GM23338 (cell line): ENCODE measurements around the gene ATP5PB. TPM values are rescaled to one million over a fixed set of nuclear protein-coding genes. Genes with fewer than 3 reads are reported as not detected.

Experiments
- ATAC-seq: fragments of 200-7000 bp; cut with Tn5 transposase; 3 replicates; pipeline ENCODE4 v1.9.1; 2020
- DNase-seq: peaks from one replicate; pipeline ENCODE4 v3.0.0-alpha.2; 2015; ENCODE audit warnings: low spot score
- H2AFZ ChIP-seq: fragments of 200-600 bp; sonication (generic); 2 replicates; pipeline ENCODE4 v1.8.0; 2016; ENCODE audit warnings: antibody characterized with exemption, mild to moderate bottlenecking, moderate library complexity
- H3F3A ChIP-seq: fragments of 200-600 bp; sonication (generic); replicated peaks from 2 replicates; pipeline ENCODE4 v1.8.0; 2017; ENCODE audit warnings: antibody characterized with exemption, mixed run types, low read depth
- H3K27ac ChIP-seq: fragments of 200-600 bp; sonication (generic); 2 replicates; pipeline ENCODE4 v1.6.1; 2016; ENCODE audit warnings: low read depth
- H3K27me3 ChIP-seq: fragments of 200-600 bp; sonication (generic); 2 replicates; pipeline ENCODE4 v1.8.0; 2016; ENCODE audit warnings: mild to moderate bottlenecking, mixed run types, moderate library complexity; ENCODE audit not compliant: insufficient read depth
- H3K36me3 ChIP-seq: fragments of 200-600 bp; sonication (generic); 2 replicates; pipeline ENCODE4 v1.8.0; 2016; ENCODE audit warnings: mild to moderate bottlenecking; ENCODE audit not compliant: insufficient read depth
- H3K4me1 ChIP-seq: fragments of 200-600 bp; sonication (generic); 2 replicates; pipeline ENCODE4 v1.8.0; 2016; ENCODE audit warnings: mild to moderate bottlenecking, moderate library complexity; ENCODE audit not compliant: insufficient read depth
- H3K4me2 ChIP-seq: fragments of 200-600 bp; sonication (generic); 2 replicates; pipeline ENCODE4 v1.7.1; 2017; ENCODE audit warnings: mixed run types
- H3K4me3 ChIP-seq: fragments of 200-600 bp; sonication (generic); 2 replicates; pipeline ENCODE4 v1.6.1; 2016; ENCODE audit warnings: mixed run types
- H3K79me2 ChIP-seq: fragments of 200-600 bp; sonication (generic); replicated peaks from 2 replicates; pipeline ENCODE4 v1.8.0; 2017; ENCODE audit warnings: mild to moderate bottlenecking; ENCODE audit not compliant: insufficient read depth
- H3K9me2 ChIP-seq: fragments of 200-600 bp; sonication (generic); 2 replicates; pipeline ENCODE4 v1.8.0; 2017; ENCODE audit not compliant: insufficient read depth
- H4K20me1 ChIP-seq: fragments of 200-600 bp; sonication (generic); replicated peaks from 2 replicates; pipeline ENCODE4 v1.8.0; 2017; ENCODE audit warnings: mild to moderate bottlenecking; ENCODE audit not compliant: insufficient read depth
- H3K27ac Mint-ChIP-seq: 2 replicates; pipeline ENCODE4 v1.8.0; 2020; ENCODE audit warnings: inconsistent platforms, mild to moderate bottlenecking, moderate library complexity, mixed read lengths
- H3K27me3 Mint-ChIP-seq: 3 replicates; pipeline ENCODE4 v1.8.0; 2022; ENCODE audit warnings: low read depth, mild to moderate bottlenecking, moderate library complexity, mixed read lengths, inconsistent platforms; ENCODE audit not compliant: insufficient read depth, poor library complexity
- H3K36me3 Mint-ChIP-seq: 3 replicates; pipeline ENCODE4 v1.8.0; 2021; ENCODE audit warnings: low read depth, mild to moderate bottlenecking, inconsistent platforms, moderate library complexity, mixed read lengths
- H3K4me1 Mint-ChIP-seq: 3 replicates; pipeline ENCODE4 v1.8.0; 2020; ENCODE audit warnings: mild to moderate bottlenecking, inconsistent platforms, mixed read lengths
- H3K4me3 Mint-ChIP-seq: 3 replicates; pipeline ENCODE4 v1.8.0; 2021; ENCODE audit warnings: moderate library complexity, mild to moderate bottlenecking, inconsistent platforms, mixed read lengths
- H3K9me3 Mint-ChIP-seq: 3 replicates; pipeline ENCODE4 v1.8.0; 2020; ENCODE audit warnings: moderate library complexity, mild to moderate bottlenecking, inconsistent platforms, mixed read lengths
- CREB1 ChIP-seq: fragments of 250-450 bp; sonication (Bioruptor Pico); IDR thresholded peaks from 2 replicates; pipeline ENCODE4 v1.5.0; 2020; ENCODE audit warnings: low read depth, mild to moderate bottlenecking, moderate library complexity
- JUNB ChIP-seq: IDR thresholded peaks from one replicate; pipeline ENCODE4 v1.6.1; 2016; ENCODE audit warnings: antibody characterized with exemption; ENCODE audit not compliant: unreplicated experiment
- NANOG ChIP-seq: IDR thresholded peaks from 2 replicates; pipeline ENCODE4 v1.6.1; 2016; ENCODE audit warnings: antibody characterized with exemption, borderline replicate concordance
- POLR2AphosphoS5 ChIP-seq: IDR thresholded peaks from 2 replicates; pipeline ENCODE4 v1.6.1; 2016; ENCODE audit warnings: antibody characterized with exemption, low read depth
- STAT1 ChIP-seq: IDR thresholded peaks from one replicate; pipeline ENCODE4 v1.6.1; 2016; ENCODE audit warnings: antibody characterized with exemption; ENCODE audit not compliant: unreplicated experiment
- ZNF462 ChIP-seq: fragments of 250-450 bp; sonication (Bioruptor Pico); IDR thresholded peaks from 2 replicates; pipeline ENCODE4 v1.5.0; 2020; ENCODE audit warnings: mild to moderate bottlenecking, moderate library complexity
- polyA plus RNA-seq: library from polyadenylated mRNA; unstranded; fragments of >200 nt; fragmentation: Nextera tagmentation; extraction: Ambion mirVana; gene quantifications from 2 replicates; pipeline ENCODE4 v1.2.1, GENCODE V29; 2016
- total RNA-seq: library from RNA; depleted of rRNA; stranded (reverse); fragments of >200 nt; shearing (Covaris generic); gene quantifications from 2 replicates; pipeline ENCODE4 v1.2.3, GENCODE V29; 2014
- TF ChIP-seq, protein P1 (sequence below): IDR thresholded peaks from 2 replicates; pipeline ENCODE4 v1.6.1; 2016; ENCODE audit warnings: antibody characterized with exemption
- TF ChIP-seq, protein P2 (sequence below), 2 experiments: fragments of 200-600 bp in 1 of 2; sonication (generic) in 1 of 2; conservative IDR thresholded peaks; 2 replicates each; pipeline versions ENCODE4 v1.5.1 to v1.6.1; 2016 to 2017; ENCODE audit warnings: antibody characterized with exemption in 2 of 2, low read depth in 2 of 2, mild to moderate bottlenecking in 2 of 2, moderate library complexity in 1 of 2

The ATP5PB gene
- total and polyA plus RNA-seq, 2 experiments from 2014 or later = 279 to 300 TPM

DNA sequence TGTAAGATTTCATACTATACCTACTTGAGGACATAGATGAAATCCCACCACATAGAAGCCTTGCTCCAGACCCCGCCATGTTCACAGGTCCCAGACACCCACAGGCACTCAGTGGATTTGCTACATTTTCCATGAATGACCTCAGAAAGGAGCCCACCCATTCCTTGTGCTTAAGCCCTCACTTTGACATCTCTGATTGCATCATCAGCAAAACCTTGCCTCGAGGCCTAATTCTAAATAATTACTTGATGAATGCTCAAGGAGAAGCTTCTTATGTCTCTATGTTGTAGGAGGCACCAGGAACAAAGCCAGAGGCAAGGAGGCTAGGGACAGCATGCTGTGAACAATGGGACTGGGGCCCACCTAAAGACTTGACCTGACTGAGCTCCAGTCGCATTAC, 33.8 kb upstream of the ATP5PB start (continued):
- TF ChIP-seq, protein P1, sequence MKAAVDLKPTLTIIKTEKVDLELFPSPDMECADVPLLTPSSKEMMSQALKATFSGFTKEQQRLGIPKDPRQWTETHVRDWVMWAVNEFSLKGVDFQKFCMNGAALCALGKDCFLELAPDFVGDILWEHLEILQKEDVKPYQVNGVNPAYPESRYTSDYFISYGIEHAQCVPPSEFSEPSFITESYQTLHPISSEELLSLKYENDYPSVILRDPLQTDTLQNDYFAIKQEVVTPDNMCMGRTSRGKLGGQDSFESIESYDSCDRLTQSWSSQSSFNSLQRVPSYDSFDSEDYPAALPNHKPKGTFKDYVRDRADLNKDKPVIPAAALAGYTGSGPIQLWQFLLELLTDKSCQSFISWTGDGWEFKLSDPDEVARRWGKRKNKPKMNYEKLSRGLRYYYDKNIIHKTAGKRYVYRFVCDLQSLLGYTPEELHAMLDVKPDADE = no peak
- no peak for TF ChIP-seq JUNB
- TF ChIP-seq, protein P2, sequence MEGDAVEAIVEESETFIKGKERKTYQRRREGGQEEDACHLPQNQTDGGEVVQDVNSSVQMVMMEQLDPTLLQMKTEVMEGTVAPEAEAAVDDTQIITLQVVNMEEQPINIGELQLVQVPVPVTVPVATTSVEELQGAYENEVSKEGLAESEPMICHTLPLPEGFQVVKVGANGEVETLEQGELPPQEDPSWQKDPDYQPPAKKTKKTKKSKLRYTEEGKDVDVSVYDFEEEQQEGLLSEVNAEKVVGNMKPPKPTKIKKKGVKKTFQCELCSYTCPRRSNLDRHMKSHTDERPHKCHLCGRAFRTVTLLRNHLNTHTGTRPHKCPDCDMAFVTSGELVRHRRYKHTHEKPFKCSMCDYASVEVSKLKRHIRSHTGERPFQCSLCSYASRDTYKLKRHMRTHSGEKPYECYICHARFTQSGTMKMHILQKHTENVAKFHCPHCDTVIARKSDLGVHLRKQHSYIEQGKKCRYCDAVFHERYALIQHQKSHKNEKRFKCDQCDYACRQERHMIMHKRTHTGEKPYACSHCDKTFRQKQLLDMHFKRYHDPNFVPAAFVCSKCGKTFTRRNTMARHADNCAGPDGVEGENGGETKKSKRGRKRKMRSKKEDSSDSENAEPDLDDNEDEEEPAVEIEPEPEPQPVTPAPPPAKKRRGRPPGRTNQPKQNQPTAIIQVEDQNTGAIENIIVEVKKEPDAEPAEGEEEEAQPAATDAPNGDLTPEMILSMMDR (conservative IDR thresholded peaks at IDR 0.05; ENCODE audit: low read depth in 2 of 2) = no peak

DNA sequence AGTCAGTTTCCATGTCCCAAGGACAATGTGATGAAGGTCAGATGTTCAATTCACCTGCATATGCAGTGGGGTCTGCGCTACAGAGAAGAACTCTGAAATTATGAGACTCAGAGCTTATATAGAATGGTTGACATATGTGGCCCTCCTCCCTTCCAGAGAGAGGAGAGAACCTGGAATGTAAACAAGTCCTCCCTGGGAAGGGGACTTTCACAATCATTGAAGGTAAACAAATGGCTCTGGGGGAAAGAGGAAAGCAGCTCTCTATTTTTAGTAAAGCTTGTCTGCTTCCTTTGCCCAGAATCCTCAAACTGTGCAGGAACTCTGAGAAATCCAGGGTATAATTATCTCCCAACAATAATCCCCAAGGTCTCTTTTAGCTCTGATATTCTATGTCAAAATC, 31.5 kb upstream of the ATP5PB start:
- Mint-ChIP-seq H3K9me3 (no peaks in the 10 kb centered on the region), H3K27me3 (no peaks in the 10 kb centered on the region), H3K36me3 (no peaks in the 10 kb centered on the region), H3K4me1 (no peaks in the 10 kb centered on the region; the same call in 2 of the 3 replicates), H3K4me3 (no peak overlapping the region), H3K27ac (no peak overlapping the region)
- H3K4me2 ChIP-seq = no peak overlapping the region
- H3K27ac ChIP-seq = no peak overlapping the region
- H4K20me1 ChIP-seq = no peaks in the 10 kb centered on the region
- H2AFZ ChIP-seq = no peak overlapping the region
- no peaks in the 10 kb centered on the region for H3K27me3 ChIP-seq
- DNase-seq (peak; percentile 10), ATAC-seq (no peak)
- H3K4me3 ChIP-seq = no peak overlapping the region
- H3K9me2 ChIP-seq = peaks cover 6% of the 10 kb centered on the region; the same call in 1 of the 2 replicates
- no peaks in the 10 kb centered on the region for H3F3A ChIP-seq
- H3K4me1 ChIP-seq = no peaks in the 10 kb centered on the region
- no peaks in the 10 kb centered on the region for H3K36me3 ChIP-seq
- H3K79me2 ChIP-seq = no peaks in the 10 kb centered on the region
- TF ChIP-seq ZNF462 = no peak
- TF ChIP-seq CREB1 (CRISPR knock-in tag) = no peak
- no peak for TF ChIP-seq POLR2AphosphoS5
- TF ChIP-seq, protein P2 (conservative IDR thresholded peaks at IDR 0.05; ENCODE audit: low read depth in 2 of 2) = no peak
- TF ChIP-seq STAT1 = no peak
- no peak for TF ChIP-seq NANOG
